NCI-H82 (cell line): ENCODE results near the gene KIAA0408.

Experiments used
- DNase-seq: peaks from one replicate; lab custom pipeline; 2025; lab: John Stamatoyannopoulos, UW

KIAA0408 gene

DNA sequence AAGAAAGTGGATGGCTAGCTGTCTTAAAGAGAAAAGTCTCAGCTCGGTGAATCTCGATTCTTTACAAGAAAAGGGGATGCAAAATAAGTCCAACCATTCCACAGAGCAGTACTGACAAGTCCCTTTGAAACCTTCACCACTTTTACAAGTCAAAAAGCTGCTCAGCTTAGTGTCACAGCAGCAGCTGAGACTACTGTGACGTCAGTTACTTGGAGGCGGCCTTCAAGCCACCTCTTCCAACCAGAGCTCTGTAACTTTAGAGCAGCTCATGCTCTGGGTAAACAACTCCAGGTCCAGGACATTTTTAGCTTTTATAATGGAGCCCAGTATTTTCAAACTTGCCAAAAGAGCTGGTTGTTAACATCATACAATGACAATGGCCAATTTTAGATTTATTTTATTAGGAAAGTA is at the start of gene KIAA0408:
Gene KIAA0408 (minus strand): TSS at position 159 of the 411 bp plus-strand sequence. CDS start 5,408 bp downstream, outside the sequence.
- peak; percentile 54 for DNase-seq

DNA sequence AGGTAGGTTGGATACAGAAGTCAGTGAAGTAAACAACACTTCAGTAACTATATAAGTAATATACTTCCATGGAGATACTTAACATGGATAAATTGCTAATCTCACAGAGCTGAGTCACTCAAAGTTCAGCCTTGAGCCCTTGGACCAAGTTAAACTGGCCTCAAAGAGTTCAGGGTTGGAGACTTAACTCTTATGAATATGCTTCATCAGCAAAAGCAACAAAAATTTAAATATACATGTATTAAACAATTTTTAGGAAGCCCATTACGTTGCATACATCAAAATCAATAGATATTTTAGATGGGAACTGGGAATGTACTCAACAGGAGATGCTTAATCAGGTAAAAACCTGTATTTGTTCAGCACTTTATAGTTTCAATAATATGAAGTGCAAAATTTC is 47.7 kb upstream of the KIAA0408 start:
- no peak for DNase-seq

DNA sequence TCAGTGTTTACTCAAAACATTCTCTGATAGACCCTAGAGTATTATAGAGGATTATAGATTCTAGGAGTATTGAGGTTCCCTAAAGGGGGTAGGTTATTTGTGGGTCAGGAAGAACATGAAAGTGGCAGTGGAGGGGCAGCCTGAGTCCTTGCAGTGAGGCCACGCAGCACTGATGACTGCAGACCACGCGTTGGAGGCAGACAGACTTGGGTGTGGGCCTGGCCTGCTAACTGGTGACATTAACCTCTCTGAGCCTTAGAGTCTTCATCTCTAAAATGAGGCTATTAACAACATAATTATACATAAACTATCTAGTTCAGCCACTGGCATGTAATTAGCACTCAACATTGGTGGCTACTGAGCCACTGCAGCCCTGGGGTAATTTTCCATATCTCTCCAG is 43.8 kb upstream of the KIAA0408 start:
- no peak for DNase-seq

DNA sequence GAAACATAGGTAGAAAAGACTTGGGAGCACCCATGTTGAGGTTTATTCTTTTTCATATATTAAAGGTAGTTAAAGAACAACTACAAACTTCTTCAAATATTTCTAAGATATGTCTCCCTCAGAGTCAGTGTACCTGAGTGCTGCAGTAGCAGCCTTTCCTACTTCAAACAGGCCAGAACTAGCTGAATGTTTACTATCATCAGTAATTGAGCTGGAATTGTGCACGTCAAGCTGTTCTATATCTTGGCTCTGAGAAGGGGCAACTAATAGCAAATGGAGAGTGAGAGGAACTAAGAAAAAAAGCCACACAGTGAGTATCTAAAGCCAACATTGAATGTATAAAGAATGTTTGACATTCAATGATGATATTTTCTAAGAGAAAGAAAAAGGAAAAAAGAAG is 38.2 kb upstream of the KIAA0408 start:
- DNase-seq: no peak

DNA sequence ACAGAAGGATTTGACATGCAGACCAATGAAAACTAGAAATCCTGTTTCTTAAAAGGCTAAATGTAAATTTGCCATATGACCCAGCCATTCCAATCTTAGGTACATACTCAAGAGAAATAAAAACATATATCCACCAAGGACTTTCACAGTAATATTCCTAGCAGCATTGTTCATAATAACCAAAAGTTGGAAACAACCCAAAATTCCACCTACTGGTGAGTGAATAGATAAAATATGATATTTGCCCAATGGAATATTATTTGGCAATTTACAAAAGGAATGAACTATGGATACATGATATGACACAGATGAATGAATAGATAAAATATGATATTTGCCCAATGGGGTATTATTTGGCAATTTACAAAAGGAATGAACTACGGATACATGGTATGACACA is 37.3 kb upstream of the KIAA0408 start:
- no peak for DNase-seq

DNA sequence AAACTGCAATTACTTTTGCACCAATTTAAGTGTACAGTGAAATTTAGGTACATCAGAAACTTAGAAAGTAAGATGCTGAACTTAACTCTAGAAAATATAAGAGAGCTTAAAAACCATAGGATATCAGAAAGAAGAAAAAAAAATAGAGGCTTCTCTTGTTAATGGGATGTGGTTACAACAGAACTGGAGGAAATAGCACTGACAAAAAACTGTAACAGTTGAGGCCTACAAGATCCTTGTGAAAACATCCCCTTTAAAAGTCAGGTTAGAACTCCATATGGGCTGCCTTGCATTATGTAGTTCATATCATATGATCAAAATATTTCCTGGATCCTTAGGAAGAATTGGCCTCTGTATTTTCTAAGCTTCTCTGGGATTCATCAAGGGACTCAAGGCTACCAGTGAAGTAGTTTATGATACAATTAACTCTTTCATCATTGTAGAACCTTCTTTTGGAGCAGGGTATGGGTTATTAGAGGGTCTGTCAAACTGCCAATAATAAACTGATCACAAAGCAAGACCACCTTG is 35.1 kb upstream of the KIAA0408 start:
- no peak for DNase-seq

DNA sequence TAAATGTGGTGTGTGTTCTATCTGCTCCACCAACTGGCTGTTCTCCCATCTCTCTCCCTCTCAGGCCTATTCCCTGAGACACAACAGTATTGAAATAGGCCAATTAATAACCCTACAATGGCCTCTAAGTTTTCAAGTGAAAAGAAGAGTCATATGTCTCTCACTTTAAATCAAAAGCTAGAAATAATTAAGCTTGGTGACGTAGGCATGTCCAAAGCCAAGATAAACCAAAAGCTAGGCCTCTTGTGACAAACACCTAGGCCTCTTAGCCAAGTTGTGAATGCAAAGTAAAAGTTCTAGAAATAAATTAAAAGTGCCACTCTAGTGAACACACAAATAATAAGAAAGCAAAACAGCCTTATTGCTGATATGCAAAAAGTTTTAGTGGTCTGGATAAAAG is 30.1 kb upstream of the KIAA0408 start:
- DNase-seq: no peak

DNA sequence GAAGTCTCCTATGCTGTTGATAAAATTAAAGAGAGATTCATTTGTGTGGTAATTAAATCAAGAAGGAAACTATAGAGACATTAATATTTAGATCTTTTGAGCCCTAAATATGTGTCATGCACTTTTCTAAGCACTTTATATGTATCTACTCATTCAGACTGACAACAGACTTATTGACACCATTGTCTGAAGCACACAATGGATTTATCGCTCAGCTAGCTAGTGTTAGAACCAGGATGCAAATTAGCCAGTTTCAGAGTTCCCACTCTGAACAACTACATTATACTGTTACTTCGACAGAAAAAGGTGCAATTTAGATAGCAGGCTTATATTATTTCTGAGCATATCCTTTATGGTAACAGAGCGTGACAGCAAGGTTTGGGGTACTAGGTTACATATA is 27.7 kb upstream of the KIAA0408 start:
- DNase-seq: no peak

DNA sequence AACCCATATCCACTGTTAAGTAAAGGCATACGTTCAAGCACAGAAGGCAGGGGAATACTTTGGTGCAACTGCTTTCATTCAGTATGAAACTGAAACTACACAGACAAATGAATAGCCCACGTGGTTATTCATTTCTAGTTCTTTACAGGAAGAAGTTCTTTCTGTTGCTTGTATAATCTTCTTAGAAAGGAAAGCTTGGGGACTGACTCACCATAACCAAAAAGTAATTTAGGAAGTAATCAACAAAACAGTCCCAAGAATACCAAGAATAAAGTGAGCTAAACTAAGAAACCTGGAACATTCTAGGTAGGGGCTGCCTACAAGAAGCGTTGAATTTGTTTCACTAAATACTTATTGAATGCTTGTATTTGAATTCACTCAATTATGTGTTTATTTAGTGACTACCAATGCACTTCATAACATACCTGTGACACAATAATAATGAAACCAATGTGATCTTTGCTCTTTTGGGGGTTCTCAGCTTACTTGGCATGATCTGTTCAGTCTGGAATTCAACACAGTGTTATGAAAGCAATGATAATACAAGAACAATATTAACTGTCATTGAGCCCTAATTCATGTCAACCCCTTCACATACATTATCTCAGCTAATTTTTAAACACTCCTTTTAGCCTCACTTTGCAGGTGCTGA is 25.1 kb upstream of the KIAA0408 start:
- DNase-seq: no peak

DNA sequence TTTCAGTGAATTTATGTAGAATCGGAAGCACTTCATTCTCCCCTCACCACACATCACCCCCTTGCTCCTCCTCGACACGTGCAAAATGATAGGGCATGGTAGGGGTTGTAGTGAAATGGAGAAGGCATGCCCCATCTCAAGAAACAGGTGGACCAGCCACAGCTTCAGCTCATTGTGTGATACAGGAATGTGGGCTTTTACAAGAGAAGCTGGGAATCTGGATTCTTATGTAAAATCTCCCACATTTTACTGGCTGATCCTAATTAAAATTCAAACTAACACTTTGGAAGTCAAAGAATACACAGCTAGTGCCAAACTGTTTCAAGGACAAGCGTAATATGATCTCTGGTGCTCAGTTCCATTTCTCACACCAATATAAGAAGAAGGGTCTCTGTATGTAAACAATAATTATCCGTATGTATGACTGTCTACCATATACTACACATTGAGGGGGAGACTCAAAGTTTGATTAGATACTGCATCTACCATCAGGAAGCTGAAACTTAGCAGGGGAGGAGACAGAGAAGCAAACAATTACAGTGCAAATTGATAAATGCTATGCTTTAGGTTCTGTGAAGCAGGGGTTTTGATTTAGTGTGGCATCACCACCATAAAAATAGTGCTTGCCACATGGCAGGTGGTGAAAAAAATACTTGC is 24.3 kb upstream of the KIAA0408 start:
- DNase-seq: no peak

DNA sequence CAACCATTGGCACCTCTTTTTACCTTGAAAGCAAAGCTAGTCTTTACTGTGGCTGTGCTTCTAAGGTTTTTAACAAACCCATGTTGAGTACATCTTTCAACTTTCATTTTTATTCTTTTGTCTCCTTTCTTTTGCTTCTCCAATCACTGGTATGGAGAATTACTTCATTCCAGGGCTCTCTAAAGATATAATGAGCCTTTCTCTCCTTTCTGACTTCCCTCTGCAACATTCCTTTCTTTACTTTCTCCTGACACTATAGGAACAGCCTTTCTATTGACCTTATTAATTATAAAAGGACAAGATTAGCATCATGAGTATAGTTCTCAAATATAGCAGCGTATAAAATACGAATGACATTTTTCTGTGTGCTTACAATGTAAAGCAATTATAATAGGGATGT is 23.1 kb upstream of the KIAA0408 start:
- DNase-seq: no peak

DNA sequence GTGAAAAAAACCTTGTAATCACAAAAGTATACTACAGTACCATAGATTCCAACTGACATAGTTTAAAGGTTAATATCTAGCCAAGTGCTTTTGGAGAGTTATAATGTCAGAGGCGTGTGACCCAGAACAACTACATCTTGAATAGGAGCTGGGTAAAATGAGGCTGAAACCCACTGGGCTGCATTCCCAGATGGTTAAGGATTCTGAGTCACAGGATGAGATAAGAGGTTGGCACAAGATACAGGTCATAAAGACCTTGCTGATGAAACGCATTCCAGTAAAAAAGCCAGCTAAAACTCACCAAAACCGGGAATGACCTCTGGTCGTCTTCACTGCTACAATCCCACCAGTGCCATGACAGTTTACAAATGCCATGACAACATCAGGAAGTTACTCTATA is 22.4 kb upstream of the KIAA0408 start:
- no peak for DNase-seq

DNA sequence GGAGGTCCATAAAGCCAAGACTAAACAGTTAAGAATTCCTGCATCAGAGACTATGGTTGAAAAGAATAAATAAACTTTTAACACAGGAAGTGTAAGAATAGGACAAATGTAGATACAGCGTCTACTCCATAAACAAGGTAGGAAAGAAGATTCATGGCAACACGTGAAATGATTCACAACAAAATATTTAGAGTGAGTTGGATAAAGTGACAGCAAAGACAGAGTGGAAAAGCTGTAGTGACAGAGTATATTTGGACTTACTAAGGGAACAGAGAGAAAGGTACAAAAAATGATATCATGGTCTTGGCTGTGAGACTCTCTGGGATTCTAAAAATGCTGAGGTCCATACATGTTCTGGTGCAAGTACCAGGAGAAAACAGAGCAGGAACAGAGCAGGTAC is 21.9 kb upstream of the KIAA0408 start:
- no peak for DNase-seq

DNA sequence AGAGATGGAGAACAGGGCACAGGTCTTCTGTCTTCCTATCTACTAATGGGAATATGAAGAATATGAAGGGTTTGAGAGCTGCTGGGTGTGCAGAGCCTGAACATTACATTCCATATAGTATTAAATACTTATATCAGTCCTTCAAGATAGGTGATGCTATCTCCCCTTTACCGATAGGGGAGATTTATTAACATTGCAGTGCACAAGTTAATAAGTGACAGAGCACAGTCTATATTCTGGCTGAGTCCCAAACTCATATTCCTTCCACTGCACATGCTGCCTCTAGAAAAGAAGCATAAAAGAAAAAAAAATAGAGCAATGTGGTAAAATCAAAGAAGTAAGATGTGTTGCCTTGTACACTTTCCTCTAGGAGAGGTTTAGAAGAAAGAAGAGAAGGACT is 18.5 kb upstream of the KIAA0408 start:
- no peak for DNase-seq

DNA sequence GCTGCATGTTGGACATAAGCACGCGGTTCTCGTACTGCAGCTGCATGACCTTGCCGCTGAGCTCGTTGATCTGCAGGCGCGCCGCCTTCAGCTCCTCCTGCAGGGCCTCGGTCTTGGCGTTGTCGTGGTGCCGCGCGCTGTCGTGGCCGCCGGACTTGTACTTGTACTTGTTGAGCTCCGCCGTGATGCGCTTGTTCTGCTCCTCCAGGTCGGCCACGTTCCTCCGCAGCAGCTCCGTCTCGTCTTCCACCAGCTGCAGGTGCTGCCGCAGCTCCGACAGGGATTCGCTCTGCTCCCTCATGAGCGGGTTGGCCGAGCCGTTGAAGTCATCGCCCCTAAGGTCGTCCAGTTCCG is 16.6 kb upstream of the KIAA0408 start:
- DNase-seq: no peak

DNA sequence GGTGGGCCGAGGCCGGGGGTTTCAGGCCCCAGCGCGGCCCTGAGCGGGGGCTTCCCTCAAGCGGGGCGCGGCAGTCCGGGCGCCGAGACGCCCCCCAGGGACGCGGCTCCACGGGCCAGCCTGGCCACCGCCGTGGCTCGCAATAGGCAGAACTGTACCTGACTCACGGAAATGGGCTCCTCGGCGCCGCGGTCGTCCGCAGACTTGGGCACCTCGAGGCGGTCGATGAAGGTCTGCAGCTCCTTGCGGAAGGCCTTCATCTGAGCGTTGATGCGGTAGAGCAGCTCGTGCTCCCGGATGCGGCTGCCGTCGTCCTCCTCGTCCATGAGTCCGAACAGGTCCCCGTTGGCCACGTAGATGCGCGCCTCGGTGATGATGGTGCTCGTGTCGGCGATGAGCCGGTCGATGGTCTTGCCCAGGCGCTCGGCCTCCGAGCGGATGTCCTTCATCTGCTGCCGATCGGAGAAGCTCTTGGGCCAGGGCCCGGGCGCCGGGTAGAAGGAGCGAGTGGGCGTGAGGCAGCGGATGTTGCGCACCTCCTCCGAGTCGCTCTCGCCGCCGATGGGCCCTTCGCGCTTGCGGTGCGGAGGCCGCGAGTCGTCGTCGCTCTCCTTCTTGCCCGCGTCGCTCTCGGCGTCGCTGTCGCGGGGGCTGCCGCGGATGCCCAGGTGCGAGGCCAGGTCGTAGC is 16.1 kb upstream of the KIAA0408 start:
- no peak for DNase-seq

DNA sequence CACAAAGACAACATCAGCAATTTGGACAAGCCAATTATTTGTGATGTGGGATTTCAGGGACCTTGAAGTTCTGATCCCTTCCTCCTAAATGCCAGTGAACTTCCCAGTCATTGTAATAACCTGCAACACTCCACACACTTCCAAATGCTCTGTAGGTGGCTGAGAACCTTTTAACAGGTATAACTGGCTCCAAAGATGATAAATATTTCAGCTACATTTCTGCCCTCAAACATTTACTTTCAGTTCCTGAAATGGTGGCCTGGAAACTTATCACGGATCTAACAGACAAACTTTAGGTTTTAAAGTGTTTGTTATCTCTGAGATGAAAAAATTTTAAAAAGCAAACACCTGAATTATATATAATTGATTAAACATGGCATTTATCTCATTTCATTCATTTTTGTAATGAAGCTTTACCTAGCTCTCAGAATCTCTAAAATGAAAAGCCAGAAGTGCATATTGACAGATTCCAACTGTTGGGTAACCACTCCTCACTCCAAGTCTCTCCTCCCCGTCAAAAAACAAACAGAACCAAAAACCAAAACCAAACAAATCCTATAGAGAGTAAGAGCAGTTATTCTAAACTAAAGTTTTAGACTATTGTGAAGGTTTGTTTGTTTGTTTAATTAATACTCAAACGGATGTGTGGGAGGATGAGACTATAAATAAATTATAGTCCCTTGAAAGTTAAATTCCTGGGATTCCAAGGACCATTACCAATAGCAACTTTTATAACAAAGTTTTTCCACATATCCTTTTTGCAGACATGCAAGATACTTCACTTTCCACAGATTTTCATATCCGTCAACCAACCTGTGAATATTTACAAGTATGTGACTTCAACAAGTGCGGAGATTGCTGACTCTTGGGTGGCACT is 12.4 kb upstream of the KIAA0408 start:
- no peak for DNase-seq

DNA sequence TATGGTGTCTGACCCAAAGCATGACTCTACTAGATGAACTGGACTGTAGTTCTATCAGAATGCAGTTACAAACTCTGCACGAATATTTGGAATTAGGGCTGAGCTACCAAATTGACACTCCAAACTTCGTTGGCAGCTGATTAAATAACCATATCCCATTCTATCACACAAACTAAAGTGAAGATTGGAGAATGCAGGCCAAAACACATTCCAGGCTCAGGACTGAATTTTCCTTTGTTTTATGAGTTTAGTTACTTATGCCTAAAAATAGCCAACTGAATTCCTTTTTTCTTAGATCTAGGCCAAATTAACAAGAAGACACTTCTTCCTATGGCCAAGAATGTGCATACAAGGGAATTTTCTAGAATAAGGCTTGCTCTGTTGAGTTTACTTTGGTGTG is 9.7 kb upstream of the KIAA0408 start:
- no peak for DNase-seq

DNA sequence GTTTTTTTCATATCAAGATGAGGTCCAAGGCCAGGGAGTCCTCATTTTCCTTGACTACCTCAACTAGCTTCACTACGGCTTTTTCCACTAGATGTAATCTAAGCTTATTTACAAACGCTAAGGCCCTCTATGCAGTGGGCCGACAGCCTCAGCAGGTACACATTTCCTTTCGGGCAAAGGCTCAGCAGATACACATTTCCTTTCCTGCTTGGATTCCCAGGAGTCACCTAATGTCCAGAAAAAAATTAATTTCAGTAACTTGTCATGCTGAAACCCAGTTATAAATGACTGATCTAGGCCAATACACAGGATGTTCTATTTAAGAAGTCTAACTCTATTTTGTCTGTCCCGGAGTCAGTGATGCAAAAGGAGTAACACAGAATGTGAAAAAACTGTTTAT is 7.2 kb upstream of the KIAA0408 start:
- DNase-seq: no peak

DNA sequence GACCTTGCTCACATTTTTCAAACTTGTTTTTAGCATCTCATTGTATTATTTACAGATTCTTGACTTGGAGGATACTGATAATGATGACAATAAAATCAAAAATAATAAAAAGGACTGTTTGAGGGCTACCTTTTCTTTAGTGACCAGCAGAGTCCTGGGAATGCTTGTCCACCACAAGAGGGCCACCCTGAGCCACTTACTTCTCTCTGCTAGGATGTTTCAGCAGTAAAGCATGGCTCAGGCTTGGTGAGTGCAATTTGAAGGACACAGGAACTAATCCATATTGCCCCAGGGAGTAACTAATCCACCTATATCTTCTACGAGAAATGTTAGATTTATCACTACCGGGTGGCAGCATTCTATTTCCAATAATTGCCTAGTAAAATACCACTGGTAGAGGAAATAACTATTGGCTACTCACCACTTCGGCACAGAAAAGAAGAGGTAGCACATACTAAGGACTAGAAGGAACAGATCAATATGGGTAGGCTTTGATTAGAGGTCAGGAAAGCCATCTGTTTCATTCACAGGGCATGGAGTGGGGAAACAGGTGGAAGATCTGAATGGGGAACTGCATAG is 5.8 kb upstream of the KIAA0408 start:
- peak; percentile 88 for DNase-seq

DNA sequence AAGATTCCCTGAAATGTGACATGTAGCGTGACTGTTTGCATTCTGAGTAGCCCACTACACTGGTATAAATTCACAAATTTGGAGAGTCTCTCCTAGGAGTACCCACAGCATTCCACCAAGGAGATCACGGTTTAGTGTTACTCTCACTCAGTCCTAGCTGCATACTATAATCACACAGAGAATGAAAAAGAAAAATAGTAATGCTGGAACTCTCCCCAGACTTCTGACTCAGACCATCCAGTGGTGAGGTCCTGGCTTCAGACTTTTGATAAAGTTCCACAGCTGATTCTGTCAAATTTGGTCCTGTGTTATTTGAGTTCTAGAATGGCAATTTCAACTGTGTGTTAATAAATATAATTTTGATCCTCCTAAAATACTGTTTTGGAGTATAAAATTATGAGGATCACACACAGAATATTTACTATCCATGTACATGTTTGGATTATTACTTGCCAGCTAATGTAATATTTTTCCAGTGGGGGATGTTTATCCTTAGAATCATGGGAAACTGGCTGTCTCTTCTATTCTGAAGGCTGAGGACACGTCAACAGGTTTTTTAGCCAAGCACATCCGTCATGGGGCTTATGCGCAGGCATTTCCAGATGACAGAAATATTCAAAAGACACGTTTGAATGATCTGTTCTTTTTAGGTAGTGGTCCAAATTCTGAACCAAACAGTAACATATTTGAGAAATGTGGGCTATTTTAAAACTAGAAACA is 5.1 kb upstream of the KIAA0408 start:
- DNase-seq: no peak
